ENCODE data around the gene CDH2.

Gene CDH2

GRCh38 chr18:28193177-28193778, 16.3 kb upstream of the CDH2 start:
- DNase-seq (ENCODE audit: low read depth) = no peak
- no peak for TF ChIP-seq CTCF (conservative IDR thresholded peaks at IDR 0.05; ENCODE audit: low read length)
- no peak overlapping the region for H3K4me3 ChIP-seq (ENCODE audit: low read length)

GRCh38 chr18:28189400-28190239, 12.7 kb upstream of the CDH2 start:
- peak; percentile 91 for TF ChIP-seq CTCF (conservative IDR thresholded peaks at IDR 0.05; ENCODE audit: low read length)
- peak; percentile 78 for DNase-seq (ENCODE audit: low read depth)
- H3K4me3 ChIP-seq (ENCODE audit: low read length) = no peak overlapping the region

- no peak for TF ChIP-seq CTCF (conservative IDR thresholded peaks at IDR 0.05; ENCODE audit: low read length)
- DNase-seq (ENCODE audit: low read depth) = no peak
- no peak overlapping the region for H3K4me3 ChIP-seq (ENCODE audit: low read length)
Observed at GRCh38 chr18:28185121-28185520, 8.2 kb upstream of the CDH2 start.

- TF ChIP-seq CTCF (conservative IDR thresholded peaks at IDR 0.05; ENCODE audit: low read length) = no peak
- H3K4me3 ChIP-seq (ENCODE audit: low read length) = no peak overlapping the region
Observed at GRCh38 chr18:28183418-28184078, 6.6 kb upstream of the CDH2 start.

GRCh38 chr18:28181616-28182015, 4.7 kb upstream of the CDH2 start:
- TF ChIP-seq CTCF (conservative IDR thresholded peaks at IDR 0.05; ENCODE audit: low read length) = no peak
- H3K4me3 ChIP-seq (ENCODE audit: low read length) = no peak overlapping the region
- DNase-seq (ENCODE audit: low read depth) = no peak

More at GRCh38 chr18:28183418-28184078, 6.6 kb upstream of the CDH2 start:
- peak; percentile 55 for DNase-seq (ENCODE audit: low read depth)

GRCh38 chr18:28178720-28179119, 1.8 kb upstream of the CDH2 start:
- TF ChIP-seq CTCF (conservative IDR thresholded peaks at IDR 0.05; ENCODE audit: low read length) = no peak
- H3K4me3 ChIP-seq (ENCODE audit: low read length) = peak overlapping the region; percentile 71
- DNase-seq (ENCODE audit: low read depth) = peak; percentile 57
